GM21515 (cell line): Measurements from ENCODE around the gene TH.

Experiments
- ATAC-seq: cut with Tn5 transposase; IDR thresholded peaks from one replicate; pipeline ENCODE4 v1.9.1; 2021; ENCODE audit not compliant: unreplicated experiment

Gene TH

DNA sequence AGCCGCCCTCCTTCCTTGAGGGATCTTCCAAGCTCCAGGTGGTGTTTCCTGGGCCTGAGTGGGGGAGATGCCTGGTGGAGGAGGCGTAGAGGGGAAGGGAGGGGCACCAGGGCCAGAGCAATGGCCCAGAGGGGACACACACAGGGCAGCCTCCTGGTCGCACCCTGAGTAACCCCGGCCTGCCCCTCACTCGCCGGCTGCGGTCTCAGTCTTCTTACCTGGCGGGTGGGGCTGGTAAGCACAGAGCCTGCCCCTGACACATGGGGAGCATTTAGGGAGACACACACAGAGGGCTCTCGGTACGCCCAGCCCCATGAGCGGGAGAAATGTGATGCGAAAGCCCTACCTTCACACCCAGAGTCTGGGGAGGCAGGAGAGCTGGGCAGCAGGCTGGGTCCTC lies 56.3 kb downstream of the TH start:
- no peak for ATAC-seq

GRCh38 chr11:2114430-2115241 lies 57.0 kb downstream of the TH start:
- no peak for ATAC-seq
